ENCODE measurements around the gene IRAK2. TPM values are rescaled to one million over a fixed set of nuclear protein-coding genes. Genes with fewer than 3 reads are reported as not detected.

The IRAK2 gene
- total and polyA plus RNA-seq, 2 experiments from 2014 or later = 1.1 to 2.1 TPM

- Histone ChIP-seq H3K27me3 (replicated peaks; ENCODE audit: insufficient read depth) (no peaks in the 10 kb centered on the region), H3K4me3 (no peak overlapping the region), H3K79me2 (ENCODE audit: insufficient read depth) (no peaks in the 10 kb centered on the region), H2AFZ (no peak overlapping the region), H3K36me3 (ENCODE audit: low read depth) (no peaks in the 10 kb centered on the region), H3F3A (ENCODE audit: insufficient read depth) (peaks cover 14% of the 10 kb centered on the region), H3K9me2 (ENCODE audit: insufficient read depth) (no peaks in the 10 kb centered on the region), H3K4me1 (ENCODE audit: insufficient read depth) (peaks cover 13% of the 10 kb centered on the region), H4K20me1 (ENCODE audit: insufficient read depth) (no peaks in the 10 kb centered on the region), H3K4me2 (ENCODE audit: unreplicated experiment) (no peak overlapping the region), H3K9ac (no peak overlapping the region), H3K9me3 (ENCODE audit: low read depth) (no peaks in the 10 kb centered on the region), H3K27ac (no peak overlapping the region)
- TF ChIP-seq EZH2phosphoT487 (IDR thresholded peaks at IDR 0.05; ENCODE audit: insufficient read depth, low read depth) = no peak
- TF ChIP-seq EZH2 (IDR thresholded peaks at IDR 0.05; ENCODE audit: insufficient read depth, poor library complexity, severe bottlenecking) = no peak
- in situ Hi-C loops (cut with MboI) = no loop called here
- no peak for DNase-seq
- WGBS, 2 experiments (ENCODE audit: low coverage in 1 of 2, low lambda C conversion rate in 2 of 2, missing lambda C conversion rate in 2 of 2) = 96 to 99% methylated on average over 10 to 12 of the region's 12 CpGs
Observed at GRCh38 chr3:10177737-10178136, 13.0 kb downstream of the IRAK2 start.

DNA sequence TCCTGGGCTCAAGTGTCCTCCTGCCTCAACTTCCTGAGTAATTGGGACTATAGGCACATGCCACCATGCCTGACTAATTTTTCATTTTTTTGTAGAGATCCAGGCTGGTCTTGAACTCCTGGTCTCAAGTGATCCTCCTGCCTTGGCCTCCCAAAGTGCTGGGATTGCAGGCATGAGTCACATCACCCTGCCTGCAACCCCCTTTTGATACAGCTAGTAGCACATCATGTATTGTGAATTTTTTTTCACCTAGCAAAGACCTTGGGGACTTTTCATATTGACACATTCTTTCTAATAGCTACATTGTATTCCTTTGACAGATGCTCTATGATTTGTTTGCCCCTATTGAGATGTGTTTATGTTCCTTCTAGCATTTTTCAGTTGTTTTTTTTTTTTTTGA, 14.2 kb downstream of the IRAK2 start:
- no peaks in the 10 kb centered on the region for H3K9me2 ChIP-seq (ENCODE audit: insufficient read depth)
- H3K79me2 ChIP-seq (ENCODE audit: insufficient read depth) = no peaks in the 10 kb centered on the region
- H3K4me2 ChIP-seq (ENCODE audit: unreplicated experiment) = no peak overlapping the region
- no peaks in the 10 kb centered on the region for H3K9me3 ChIP-seq (ENCODE audit: low read depth)
- H3K4me1 ChIP-seq (ENCODE audit: insufficient read depth) = peaks cover 5% of the 10 kb centered on the region
- no peaks in the 10 kb centered on the region for H3K27me3 ChIP-seq (replicated peaks; ENCODE audit: insufficient read depth)
- in situ Hi-C loops (cut with MboI) = no loop called here
- H3K9ac ChIP-seq = no peak overlapping the region
- H4K20me1 ChIP-seq (ENCODE audit: insufficient read depth) = no peaks in the 10 kb centered on the region
- H3K27ac ChIP-seq = no peak overlapping the region
- H3F3A ChIP-seq (ENCODE audit: insufficient read depth) = 0 out of 2 replicates have a peak, but pooled peaks cover 5% of the 10 kb centered on the region
- no peak for DNase-seq
- no peaks in the 10 kb centered on the region for H3K36me3 ChIP-seq (ENCODE audit: low read depth)
- TF ChIP-seq EZH2phosphoT487 (IDR thresholded peaks at IDR 0.05; ENCODE audit: insufficient read depth, low read depth) (no peak), EZH2 (IDR thresholded peaks at IDR 0.05; ENCODE audit: insufficient read depth, poor library complexity, severe bottlenecking) (no peak)
- no peak overlapping the region for H3K4me3 ChIP-seq
- H2AFZ ChIP-seq = no peak overlapping the region

DNA sequence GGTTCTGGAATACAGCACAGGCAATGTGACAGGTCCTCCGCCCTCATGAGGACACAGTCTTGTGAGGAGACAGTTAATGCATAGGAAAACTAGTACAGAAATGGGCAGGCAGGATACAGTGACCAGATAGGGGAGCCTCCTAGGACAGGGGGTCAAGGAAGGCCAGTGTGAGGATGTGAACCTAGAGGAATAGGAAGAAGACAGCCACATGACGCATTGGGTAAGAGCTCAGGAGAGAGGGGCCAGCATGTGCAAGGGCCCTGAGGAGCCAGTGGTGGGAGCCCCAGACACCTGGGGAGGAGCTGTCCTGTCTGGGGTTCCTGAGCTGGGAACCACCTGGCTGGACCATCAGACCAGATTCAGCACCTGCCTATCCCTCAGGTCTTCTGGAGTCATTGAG, 15.6 kb downstream of the IRAK2 start:
- no peak for DNase-seq
- Histone ChIP-seq H3K4me3 (no peak overlapping the region), H3K79me2 (ENCODE audit: insufficient read depth) (no peaks in the 10 kb centered on the region), H3F3A (ENCODE audit: insufficient read depth) (no peaks in the 10 kb centered on the region), H3K4me2 (ENCODE audit: unreplicated experiment) (no peak overlapping the region), H3K9ac (no peak overlapping the region), H2AFZ (no peak overlapping the region), H3K9me3 (ENCODE audit: low read depth) (no peaks in the 10 kb centered on the region), H3K9me2 (ENCODE audit: insufficient read depth) (no peaks in the 10 kb centered on the region), H4K20me1 (ENCODE audit: insufficient read depth) (no peaks in the 10 kb centered on the region), H3K27ac (no peak overlapping the region), H3K36me3 (ENCODE audit: low read depth) (no peaks in the 10 kb centered on the region), H3K4me1 (ENCODE audit: insufficient read depth) (no peaks in the 10 kb centered on the region), H3K27me3 (replicated peaks; ENCODE audit: insufficient read depth) (no peaks in the 10 kb centered on the region)
- no peak for TF ChIP-seq EZH2 (IDR thresholded peaks at IDR 0.05; ENCODE audit: insufficient read depth, poor library complexity, severe bottlenecking)
- TF ChIP-seq EZH2phosphoT487 (IDR thresholded peaks at IDR 0.05; ENCODE audit: insufficient read depth, low read depth) = no peak
- in situ Hi-C loops (cut with MboI) = no loop called here
- whole genome bisulfite sequencing, 2 experiments (ENCODE audit: low coverage in 1 of 2, low lambda C conversion rate in 2 of 2, missing lambda C conversion rate in 2 of 2) = 100% methylated on average over 2 of the region's 2 CpGs

DNA sequence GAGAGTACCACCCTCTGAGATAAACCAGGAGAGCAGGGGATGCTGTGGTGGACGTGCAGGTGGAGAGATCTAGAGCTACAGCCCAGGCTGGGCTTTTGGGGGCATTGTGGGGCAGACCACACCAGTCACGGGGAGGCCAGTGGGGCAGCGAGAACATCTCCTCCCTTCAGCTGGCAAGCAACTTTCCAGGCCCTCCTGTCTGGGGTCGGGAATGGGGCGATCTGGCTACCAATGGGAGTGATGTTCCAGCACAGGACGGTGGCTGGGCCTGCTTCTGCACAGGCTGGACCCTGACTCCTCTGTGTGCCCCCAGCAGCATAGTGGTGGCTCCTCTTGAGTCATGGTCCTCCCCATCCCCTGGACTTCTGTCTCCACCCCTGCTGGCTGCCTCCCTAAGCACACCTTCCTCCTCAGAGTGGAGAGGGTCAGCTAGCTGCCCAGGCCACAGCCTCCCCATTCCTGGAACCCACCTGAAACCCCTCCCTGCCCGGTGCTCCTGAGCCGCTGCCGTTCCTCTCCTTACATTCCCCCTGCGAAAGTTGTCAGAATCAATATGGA, 16.1 kb downstream of the IRAK2 start:
- no peak for DNase-seq
- in situ Hi-C loops (cut with MboI) = no loop called here
- H3K27me3 ChIP-seq (replicated peaks; ENCODE audit: insufficient read depth) = no peaks in the 10 kb centered on the region
- no peak overlapping the region for H3K4me2 ChIP-seq (ENCODE audit: unreplicated experiment)
- no peaks in the 10 kb centered on the region for H3K4me1 ChIP-seq (ENCODE audit: insufficient read depth)
- H3K79me2 ChIP-seq (ENCODE audit: insufficient read depth) = no peaks in the 10 kb centered on the region
- no peak overlapping the region for H3K9ac ChIP-seq
- no peaks in the 10 kb centered on the region for H3K9me2 ChIP-seq (ENCODE audit: insufficient read depth)
- 70 to 74% methylated on average over 10 of the region's 10 CpGs for WGBS, 2 experiments (ENCODE audit: low coverage in 1 of 2, low lambda C conversion rate in 2 of 2, missing lambda C conversion rate in 2 of 2)
- no peak overlapping the region for H3K4me3 ChIP-seq
- no peak overlapping the region for H3K27ac ChIP-seq
- no peaks in the 10 kb centered on the region for H3K36me3 ChIP-seq (ENCODE audit: low read depth)
- H2AFZ ChIP-seq = no peak overlapping the region
- H3K9me3 ChIP-seq (ENCODE audit: low read depth) = no peaks in the 10 kb centered on the region
- no peak for TF ChIP-seq EZH2 (IDR thresholded peaks at IDR 0.05; ENCODE audit: insufficient read depth, poor library complexity, severe bottlenecking)
- TF ChIP-seq EZH2phosphoT487 (IDR thresholded peaks at IDR 0.05; ENCODE audit: insufficient read depth, low read depth) = no peak
- H3F3A ChIP-seq (ENCODE audit: insufficient read depth) = no peaks in the 10 kb centered on the region
- H4K20me1 ChIP-seq (ENCODE audit: insufficient read depth) = no peaks in the 10 kb centered on the region

DNA sequence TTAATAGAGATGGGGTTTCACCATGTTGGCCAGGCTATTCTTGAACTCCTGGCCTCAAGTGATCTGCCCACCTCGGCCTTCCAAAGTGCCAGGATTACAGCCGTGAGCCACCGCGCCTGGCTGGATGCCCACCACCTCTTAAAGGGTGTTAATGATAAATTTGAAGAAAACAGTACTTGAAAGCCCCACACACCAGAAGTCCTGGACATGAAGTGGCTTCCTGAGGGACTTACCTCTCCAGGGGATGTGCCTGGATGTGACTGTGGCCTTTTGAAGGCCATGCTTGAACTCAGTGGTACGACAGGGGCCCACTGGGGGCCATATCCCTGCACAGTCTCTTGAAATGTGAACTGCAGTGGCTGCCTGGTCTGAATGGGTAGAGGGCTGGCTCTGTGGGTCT, 18.2 kb downstream of the IRAK2 start:
- 86 to 88% methylated on average over 5 of the region's 5 CpGs for WGBS, 2 experiments (ENCODE audit: low coverage in 1 of 2, low lambda C conversion rate in 2 of 2, missing lambda C conversion rate in 2 of 2)
- no peak for DNase-seq
- Histone ChIP-seq H3K9me2 (ENCODE audit: insufficient read depth) (no peaks in the 10 kb centered on the region), H3K4me3 (no peak overlapping the region), H3K79me2 (ENCODE audit: insufficient read depth) (no peaks in the 10 kb centered on the region), H3K9me3 (ENCODE audit: low read depth) (no peaks in the 10 kb centered on the region), H2AFZ (no peak overlapping the region), H3K27ac (no peak overlapping the region), H3K9ac (no peak overlapping the region), H3K27me3 (replicated peaks; ENCODE audit: insufficient read depth) (no peaks in the 10 kb centered on the region), H4K20me1 (ENCODE audit: insufficient read depth) (no peaks in the 10 kb centered on the region), H3K4me1 (ENCODE audit: insufficient read depth) (no peaks in the 10 kb centered on the region), H3K4me2 (ENCODE audit: unreplicated experiment) (no peak overlapping the region), H3K36me3 (ENCODE audit: low read depth) (no peaks in the 10 kb centered on the region), H3F3A (ENCODE audit: insufficient read depth) (no peaks in the 10 kb centered on the region)
- in situ Hi-C loops (cut with MboI) = no loop called here
- TF ChIP-seq EZH2 (IDR thresholded peaks at IDR 0.05; ENCODE audit: insufficient read depth, poor library complexity, severe bottlenecking) (no peak), EZH2phosphoT487 (IDR thresholded peaks at IDR 0.05; ENCODE audit: insufficient read depth, low read depth) (no peak)
